GM03348 (cell line): ENCODE results near the gene TMPRSS11D.

ENCODE experiments used
- DNase-seq: peaks from one replicate; pipeline ENCODE4 v3.0.0; 2012; ENCODE audit warnings: low spot score

Gene TMPRSS11D, protein sequence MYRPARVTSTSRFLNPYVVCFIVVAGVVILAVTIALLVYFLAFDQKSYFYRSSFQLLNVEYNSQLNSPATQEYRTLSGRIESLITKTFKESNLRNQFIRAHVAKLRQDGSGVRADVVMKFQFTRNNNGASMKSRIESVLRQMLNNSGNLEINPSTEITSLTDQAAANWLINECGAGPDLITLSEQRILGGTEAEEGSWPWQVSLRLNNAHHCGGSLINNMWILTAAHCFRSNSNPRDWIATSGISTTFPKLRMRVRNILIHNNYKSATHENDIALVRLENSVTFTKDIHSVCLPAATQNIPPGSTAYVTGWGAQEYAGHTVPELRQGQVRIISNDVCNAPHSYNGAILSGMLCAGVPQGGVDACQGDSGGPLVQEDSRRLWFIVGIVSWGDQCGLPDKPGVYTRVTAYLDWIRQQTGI

DNA sequence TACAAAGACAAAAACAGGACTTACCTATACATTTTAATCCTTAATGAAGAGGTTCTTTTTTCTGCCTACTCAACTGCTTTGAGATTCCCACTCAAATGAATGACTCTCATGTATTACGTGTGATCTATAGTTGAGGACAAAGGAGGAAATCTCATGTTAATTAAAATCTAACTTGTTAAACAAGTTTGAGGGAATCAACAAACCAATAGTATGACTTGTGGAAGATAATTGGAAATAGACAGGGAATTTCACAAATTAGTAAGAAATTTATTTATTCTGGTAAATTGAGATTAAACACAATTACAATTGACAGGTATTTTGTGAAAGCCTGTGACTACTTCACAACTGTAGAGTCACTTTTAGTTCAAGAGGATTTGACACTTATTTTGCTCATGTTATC is at the start of gene TMPRSS11D:
TMPRSS11D (minus strand) TSS at position 101 of the 400 bp plus-strand sequence; CDS start at position 32, 69 bp downstream.
- no peak for DNase-seq

DNA sequence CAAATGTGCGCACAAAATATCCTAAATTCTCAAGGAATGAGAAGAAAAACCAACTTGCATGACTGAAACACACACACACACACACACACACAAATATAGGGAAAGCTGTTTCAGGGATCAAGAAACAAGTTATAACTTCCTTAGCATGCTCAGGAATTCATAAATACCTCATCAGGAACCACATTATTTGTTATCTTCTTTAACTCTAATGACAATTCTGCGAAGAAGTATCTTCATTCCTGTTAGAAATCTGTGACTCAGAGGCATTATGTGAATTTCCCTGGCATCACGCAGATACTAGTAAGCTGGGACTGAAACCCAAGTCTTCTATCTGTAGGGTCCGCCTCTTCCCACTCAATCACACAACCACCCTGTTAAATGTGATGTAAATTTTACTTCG is 49.2 kb upstream of the TMPRSS11D start:
- no peak for DNase-seq

DNA sequence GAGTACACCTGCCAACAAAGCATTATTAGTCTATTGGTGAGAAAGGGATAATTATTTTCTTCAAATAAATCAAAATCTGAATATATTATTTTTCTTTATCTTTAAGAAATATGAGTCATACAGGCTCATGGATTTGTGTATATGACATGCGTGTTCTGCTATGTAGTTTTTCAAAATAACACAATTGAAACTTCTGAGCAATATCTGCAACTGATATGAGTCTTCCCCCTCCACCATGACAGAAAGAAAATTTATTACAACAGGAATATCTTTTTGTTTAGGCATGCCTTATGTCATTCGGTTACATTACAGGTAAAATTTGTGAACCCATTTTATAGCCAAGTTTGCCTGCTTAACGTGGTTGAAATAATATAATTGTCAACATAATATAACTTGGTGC is 47.5 kb upstream of the TMPRSS11D start:
- DNase-seq: no peak

- DNase-seq: no peak
These were observed 45.6 kb upstream of the TMPRSS11D start for GRCh38 chr4:67929426-67929825.

- no peak for DNase-seq
These were observed 44.7 kb upstream of the TMPRSS11D start for GRCh38 chr4:67928546-67928945.

GRCh38 chr4:67927251-67927650 is 43.4 kb upstream of the TMPRSS11D start:
- no peak for DNase-seq

- DNase-seq: no peak
These were observed 42.7 kb upstream of the TMPRSS11D start for GRCh38 chr4:67926485-67926884.

DNA sequence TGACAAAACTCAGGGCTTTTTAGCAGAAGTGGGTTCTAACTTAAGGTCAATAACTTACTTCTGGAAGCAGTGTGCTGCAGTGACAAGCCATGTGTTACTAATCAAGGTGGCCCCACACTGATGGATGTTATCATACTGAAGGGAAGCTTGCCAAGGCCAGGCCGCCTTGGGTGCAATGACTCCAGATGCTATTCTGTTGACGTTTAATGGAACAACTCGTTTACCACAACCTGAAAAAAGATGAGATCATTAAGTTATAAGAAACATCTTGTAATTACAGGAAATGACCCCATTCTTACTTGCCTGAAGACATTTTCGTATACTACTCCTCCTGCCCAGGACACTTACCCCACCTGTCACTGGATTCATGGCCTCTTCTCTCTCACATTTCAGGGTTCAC is 38.9 kb upstream of the TMPRSS11D start:
- DNase-seq: no peak

- no peak for DNase-seq
These were observed 34.6 kb upstream of the TMPRSS11D start for GRCh38 chr4:67918428-67918827.

- DNase-seq: no peak
These were observed 31.7 kb upstream of the TMPRSS11D start for GRCh38 chr4:67915400-67915966.

- no peak for DNase-seq
These were observed 28.3 kb upstream of the TMPRSS11D start for GRCh38 chr4:67912080-67912479.

DNA sequence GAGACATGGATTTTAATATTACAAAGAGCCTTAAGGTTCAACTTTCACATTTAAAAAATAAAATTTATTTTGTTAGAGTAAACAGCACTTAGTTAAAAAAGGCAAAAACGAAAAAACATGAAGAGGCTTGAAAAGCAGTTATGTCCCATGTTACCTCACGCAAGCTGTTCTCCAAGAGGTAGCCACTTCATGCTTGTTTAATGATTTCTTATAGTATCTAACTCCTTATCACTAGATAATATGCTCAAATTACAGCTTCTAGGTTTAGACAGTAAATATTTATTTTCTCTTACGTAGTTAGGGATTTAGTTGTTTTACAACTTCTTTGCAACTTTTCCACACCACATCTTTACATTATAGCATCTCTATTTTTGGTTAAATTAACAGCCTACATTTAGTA is 27.8 kb upstream of the TMPRSS11D start:
- no peak for DNase-seq

- no peak for DNase-seq
These were observed 27.3 kb upstream of the TMPRSS11D start for GRCh38 chr4:67911141-67911540.

DNA sequence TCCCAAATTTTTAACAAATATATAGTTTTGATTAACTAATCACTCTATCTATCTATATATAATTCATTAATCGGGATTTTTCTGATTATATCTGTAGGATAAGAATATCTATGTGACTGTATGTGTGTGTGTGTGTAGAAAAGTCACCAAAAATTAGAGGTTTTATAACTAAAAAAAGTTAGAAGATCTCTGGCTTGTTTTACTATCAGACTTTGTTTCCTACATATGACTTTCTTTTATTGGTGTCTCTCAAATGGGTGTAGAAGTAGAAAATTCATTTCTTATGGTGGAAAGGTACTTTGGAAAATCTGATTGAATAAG is 26.7 kb upstream of the TMPRSS11D start:
- DNase-seq: no peak

GRCh38 chr4:67909905-67910584 is 26.2 kb upstream of the TMPRSS11D start:
- DNase-seq: peak; percentile 16

DNA sequence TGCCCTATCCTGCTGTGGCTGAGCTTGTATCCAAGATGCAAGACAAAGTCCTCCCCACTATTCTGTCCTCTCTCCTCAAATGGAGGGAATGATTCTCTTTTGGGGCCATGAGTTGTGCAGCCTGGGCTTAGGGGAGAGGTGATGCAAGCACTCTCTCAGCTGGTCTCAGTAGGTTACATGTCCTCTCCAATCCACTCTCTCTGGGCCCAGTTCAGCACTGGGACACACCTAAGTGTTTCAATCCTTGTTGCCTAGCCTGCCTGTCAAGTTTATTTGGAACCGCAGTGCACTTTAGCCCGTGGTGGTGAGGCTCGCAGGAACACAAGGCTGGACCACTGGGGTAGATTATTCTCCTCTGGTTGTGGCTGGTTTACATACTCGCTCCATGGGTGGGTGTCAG is 23.8 kb upstream of the TMPRSS11D start:
- no peak for DNase-seq

DNA sequence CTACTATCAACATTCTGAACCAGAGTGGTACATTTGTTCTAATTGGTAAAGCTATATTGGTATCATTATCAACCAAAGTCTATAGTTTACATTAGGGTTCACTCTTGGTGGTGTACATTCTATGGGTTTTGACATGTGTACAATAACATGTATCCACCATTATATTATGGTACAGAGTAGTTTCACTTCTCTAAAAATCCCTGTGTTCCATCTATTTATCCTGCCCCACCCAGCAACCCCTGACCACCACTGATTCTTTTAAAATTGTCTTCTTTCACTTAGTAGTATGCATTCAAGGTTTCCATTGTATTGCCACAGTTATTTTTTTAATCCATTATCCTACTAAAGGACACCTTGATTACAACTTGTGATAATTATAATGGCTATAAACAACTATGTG is 15.3 kb upstream of the TMPRSS11D start:
- DNase-seq: no peak

DNA sequence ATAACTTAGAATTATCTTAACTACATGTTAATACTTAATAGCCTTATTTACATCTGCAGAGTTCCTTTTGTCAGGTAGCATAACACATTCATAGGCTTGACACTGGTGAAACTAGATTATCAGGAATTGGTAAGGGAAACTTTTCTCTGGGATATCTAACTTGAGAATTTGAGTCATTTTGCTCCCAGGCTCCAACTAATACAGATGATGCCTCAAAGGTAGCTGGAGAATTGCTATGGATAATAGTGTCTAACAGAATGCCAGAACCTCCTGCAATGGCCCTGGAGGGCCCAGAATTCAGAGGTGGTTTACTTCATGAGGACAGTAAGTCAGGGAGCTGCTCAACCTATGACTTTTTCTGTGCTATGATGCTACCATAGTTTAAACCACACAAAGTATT is 13.9 kb upstream of the TMPRSS11D start:
- DNase-seq: no peak

- no peak for DNase-seq
These were observed 12.7 kb upstream of the TMPRSS11D start for GRCh38 chr4:67896421-67897065.

- DNase-seq: no peak
These were observed 10.9 kb upstream of the TMPRSS11D start for GRCh38 chr4:67894659-67895058.

GRCh38 chr4:67892905-67893304 is 9.1 kb upstream of the TMPRSS11D start:
- no peak for DNase-seq

DNA sequence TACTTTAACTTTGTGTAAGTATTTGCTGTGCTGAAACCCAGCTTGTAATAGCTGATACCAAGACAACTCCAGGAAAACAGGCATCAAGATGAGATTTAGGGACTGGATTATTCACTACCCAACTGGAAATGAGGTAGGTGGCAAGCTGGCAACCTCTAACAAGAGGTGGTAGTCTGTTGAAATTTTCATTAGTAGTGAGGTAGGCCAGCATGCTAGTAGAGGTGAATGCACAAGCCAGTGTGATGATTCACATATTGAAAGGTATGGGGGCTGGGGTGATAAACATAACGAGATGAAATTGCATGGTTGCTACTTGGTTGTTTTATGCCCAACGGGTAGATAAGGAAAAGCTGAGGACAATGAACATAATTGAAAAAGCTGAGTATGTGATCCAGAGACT is 8.5 kb upstream of the TMPRSS11D start:
- no peak for DNase-seq

DNA sequence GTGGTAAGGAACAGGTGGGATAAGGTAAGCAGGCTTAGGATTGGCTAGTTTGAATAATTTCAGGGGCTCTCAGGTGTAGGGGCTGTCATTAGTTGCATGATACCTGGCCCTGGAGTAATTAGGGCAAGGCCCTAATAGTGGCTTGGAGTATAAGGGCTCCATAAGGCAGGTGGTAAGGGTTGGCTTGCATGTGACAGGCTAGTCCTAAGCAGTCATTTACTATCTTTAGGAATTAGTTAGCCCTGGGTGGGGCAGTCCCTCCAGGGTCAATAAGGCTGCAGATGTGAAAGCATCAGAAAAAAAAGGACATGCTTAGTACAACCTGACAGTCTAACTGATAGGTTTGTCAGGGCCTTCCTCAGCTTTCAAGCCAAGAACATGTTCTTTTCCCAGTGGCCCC is 7.8 kb upstream of the TMPRSS11D start:
- no peak for DNase-seq
